GM12878 (cell line): Measurements from ENCODE around the gene HSPBAP1. TPM values are rescaled to one million over a fixed set of nuclear protein-coding genes. Genes with fewer than 3 reads are reported as not detected.

ENCODE experiments used
- BCLAF1 ChIP-seq: fragments of 450-650 bp; IDR thresholded peaks from 2 replicates; pipeline ENCODE4 v1.6.1; 2017; ENCODE audit warnings: antibody characterized with exemption, mild to moderate bottlenecking, moderate library complexity
- BRCA1 ChIP-seq: IDR thresholded peaks from 2 replicates; pipeline ENCODE4 v1.6.1; 2011; ENCODE audit warnings: low read depth, low read length, improper control_type of control experiment
- CHD2 ChIP-seq: IDR thresholded peaks from 2 replicates; pipeline ENCODE4 v1.6.1; 2011; ENCODE audit warnings: low read depth, low read length, improper control_type of control experiment, borderline replicate concordance
- CUX1 ChIP-seq: IDR thresholded peaks from 2 replicates; pipeline ENCODE4 v1.6.1; 2012; ENCODE audit warnings: improper control_type of control experiment, low read depth, low read length; ENCODE audit not compliant: insufficient replicate concordance
- MAX ChIP-seq: IDR thresholded peaks from 2 replicates; pipeline ENCODE4 v1.6.1; 2012; ENCODE audit warnings: low read depth, low read length, improper control_type of control experiment
- polyA plus RNA-seq, 11 experiments: library from polyadenylated mRNA; depleted of rRNA in 4 of 11; unstranded in 6 of 11; stranded (reverse) in 5 of 11; fragments of >200 nt; fragmentation: Nextera tagmentation in 4 of 11; fragmentation: Illumina TruSeq in 1 of 11; extraction: Ambion mirVana in 4 of 11; extraction: Trizol in 1 of 11; gene quantifications; 1 replicate in 1 of 11; 2 replicates in 10 of 11; pipeline versions ENCODE4 v1.2.1 to v1.2.3, GENCODE V29; 2011 to 2016; ENCODE audit warnings: inconsistent platforms in 2 of 11, missing spikeins in 2 of 11, low read depth in 1 of 11
- total RNA-seq, 4 experiments: library from RNA; depleted of rRNA in 3 of 4; stranded (reverse); fragments of >200 nt in 3 of 4; fragmentation: Illumina TruSeq in 1 of 4; extraction: Trizol in 1 of 4; gene quantifications; 2 replicates each; pipeline versions ENCODE4 v1.2.1 to v1.2.3, GENCODE V29; 2013 to 2021

The HSPBAP1 gene
- total and polyA plus RNA-seq, 10 of the 15 experiments (the other 5 are each of a cell fraction or from before 2014, with no cell fraction given), result 3.2 to 10.3 (median 7.9) TPM

GRCh38 chr3:122824465-122825381 lies 31.1 kb upstream of the HSPBAP1 start (continued):
- TF ChIP-seq CUX1, result no peak
- no peak for TF ChIP-seq BRCA1
- TF ChIP-seq BCLAF1, result no peak
- TF ChIP-seq MAX, result no peak
- TF ChIP-seq CHD2, result no peak
